H1 (cell line): ENCODE results near the gene STX16. TPM values are rescaled to one million over a fixed set of nuclear protein-coding genes. Genes with fewer than 3 reads are reported as not detected.
A peak's percentile ranks its signal among the peaks of the same experiment; 100 is the strongest.

Experiments
- CTCF ChIA-PET: fragments of 300-600 bp; sonication (Branson Sonifier 250); formaldehyde crosslinking; loops from one replicate; lab custom pipeline; 2021; ENCODE audit not compliant: partially characterized antibody; lab: Charles Lee
- POLR2A ChIA-PET: fragments of 300-600 bp; sonication (Branson Sonifier 250); formaldehyde crosslinking; loops from one replicate; lab custom pipeline; 2021; ENCODE audit warnings: inconsistent platforms; ENCODE audit not compliant: partially characterized antibody; lab: Charles Lee
- DNase-seq, 2 experiments: peaks; one replicate each; pipeline versions ENCODE4 v3.0.0 to v3.0.0-alpha.2; 2010 to 2022; ENCODE audit warnings: low spot score in 2 of 2, low read depth in 1 of 2, mixed read lengths in 1 of 2
- FAIRE-seq: peaks from 2 replicates; lab custom pipeline; 2011; peaks lifted over from hg19 to GRCh38; lab: Jason Lieb, UNC
- H2AFZ ChIP-seq: 2 replicates; pipeline ENCODE4 v1.8.1; 2012; ENCODE audit warnings: low read length, inconsistent platforms
- H2AK5ac ChIP-seq: 2 replicates; pipeline ENCODE4 v1.6.1; 2013; ENCODE audit warnings: low read depth, low read length
- H2BK120ac ChIP-seq: replicated peaks from 2 replicates; pipeline ENCODE3; 2013; ENCODE audit warnings: low read depth, low read length, inconsistent platforms
- H2BK12ac ChIP-seq: 2 replicates; pipeline ENCODE4 v1.6.1; 2013; ENCODE audit warnings: low read depth, low read length
- H2BK15ac ChIP-seq: 2 replicates; pipeline ENCODE4 v1.6.1; 2013; ENCODE audit warnings: low read length
- H2BK20ac ChIP-seq: 2 replicates; pipeline ENCODE4 v1.6.1; 2013; ENCODE audit warnings: low read length
- H2BK5ac ChIP-seq: 2 replicates; pipeline ENCODE4 v1.6.1; 2013; ENCODE audit warnings: low read depth, low read length
- H3K14ac ChIP-seq: 2 replicates; pipeline ENCODE4 v1.6.1; 2013; ENCODE audit warnings: inconsistent platforms; ENCODE audit not compliant: insufficient read length
- H3K18ac ChIP-seq: 2 replicates; pipeline ENCODE4 v1.6.1; 2013; ENCODE audit warnings: low read length; ENCODE audit errors: extremely low read depth
- H3K23ac ChIP-seq: 2 replicates; pipeline ENCODE4 v1.6.1; 2013; ENCODE audit warnings: inconsistent platforms; ENCODE audit not compliant: insufficient read length
- H3K23me2 ChIP-seq: 2 replicates; pipeline ENCODE4 v1.6.1; 2013; ENCODE audit warnings: low read depth, low read length
- H3K27ac ChIP-seq: 2 replicates; pipeline ENCODE4 v1.6.1; 2011; ENCODE audit warnings: low read depth, low read length, inconsistent platforms
- H3K27me3 ChIP-seq, 4 experiments: replicated peaks in 1 of 4; 1 replicate in 1 of 4; 2 replicates in 3 of 4; pipeline versions ENCODE4 v1.6.1 to v1.8.1; 2011 to 2013; ENCODE audit warnings: low read length in 3 of 4, mild to moderate bottlenecking in 3 of 4, inconsistent platforms in 2 of 4, mixed read lengths in 2 of 4, moderate library complexity in 1 of 4; ENCODE audit not compliant: control insufficient read depth in 3 of 4, insufficient read depth in 3 of 4; ENCODE audit errors: extremely low read depth in 1 of 4
- H3K36me3 ChIP-seq, 4 experiments: 2 replicates each; pipeline versions ENCODE4 v1.6.1 to v1.8.1; 2011 to 2013; ENCODE audit warnings: mild to moderate bottlenecking in 4 of 4, low read length in 3 of 4, moderate library complexity in 2 of 4, control low read depth in 1 of 4, inconsistent platforms in 1 of 4; ENCODE audit not compliant: insufficient read depth in 4 of 4, control insufficient read depth in 2 of 4
- H3K4ac ChIP-seq: replicated peaks from 2 replicates; pipeline ENCODE3; 2013; ENCODE audit warnings: low read length, low read depth, mixed read lengths, inconsistent platforms; ENCODE audit not compliant: insufficient read length
- H3K4me1 ChIP-seq, 4 experiments: replicated peaks in 1 of 4; 1 replicate in 1 of 4; 2 replicates in 3 of 4; pipeline versions ENCODE4 v1.6.1 to v1.8.1; 2011 to 2013; ENCODE audit warnings: low read length in 3 of 4, inconsistent platforms in 2 of 4, mixed read lengths in 1 of 4; ENCODE audit not compliant: insufficient read depth in 4 of 4, control insufficient read depth in 3 of 4
- H3K4me2 ChIP-seq, 2 experiments: 2 replicates each; pipeline versions ENCODE4 v1.6.1 to v1.8.1; 2011 to 2013; ENCODE audit warnings: low read depth in 2 of 2, low read length in 2 of 2, control low read depth in 1 of 2, inconsistent platforms in 1 of 2, mild to moderate bottlenecking in 1 of 2; ENCODE audit not compliant: insufficient read depth in 1 of 2
- H3K4me3 ChIP-seq, 4 experiments: fragments of 200-600, 300-600 bp in 1 of 4; sonication (generic), shearing (Covaris generic), sonication (Bioruptor Twin) in 1 of 4; 2 replicates each; pipeline versions ENCODE4 v1.5.1 to v1.8.1; 2011 to 2016; ENCODE audit warnings: low read length in 4 of 4, low read depth in 3 of 4, control low read depth in 2 of 4, inconsistent platforms in 2 of 4, mild to moderate bottlenecking in 2 of 4, mixed read lengths in 1 of 4, moderate library complexity in 1 of 4; ENCODE audit not compliant: insufficient read depth in 2 of 4; ENCODE audit errors: extremely low read depth in 1 of 4
- H3K56ac ChIP-seq: replicated peaks from 2 replicates; pipeline ENCODE3; 2013; ENCODE audit warnings: low read depth, mild to moderate bottlenecking, mixed read lengths, low read length, inconsistent platforms; ENCODE audit not compliant: insufficient read length
- H3K79me1 ChIP-seq: 2 replicates; pipeline ENCODE4 v1.6.1; 2013; ENCODE audit warnings: low read depth, low read length, control low read depth
- H3K79me2 ChIP-seq, 2 experiments: 2 replicates each; pipeline versions ENCODE4 v1.6.1 to v1.8.1; 2012 to 2013; ENCODE audit warnings: low read length in 2 of 2, mild to moderate bottlenecking in 2 of 2, inconsistent platforms in 1 of 2; ENCODE audit not compliant: insufficient read depth in 2 of 2, control insufficient read depth in 1 of 2
- H3K9ac ChIP-seq, 4 experiments: replicated peaks in 1 of 4; 1 replicate in 1 of 4; 2 replicates in 3 of 4; pipeline versions ENCODE4 v1.6.1 to v1.8.1; 2011 to 2013; ENCODE audit warnings: low read depth in 3 of 4, low read length in 3 of 4, control low read depth in 2 of 4, mild to moderate bottlenecking in 2 of 4, moderate library complexity in 2 of 4, inconsistent platforms in 1 of 4; ENCODE audit errors: extremely low read depth in 1 of 4
- H3K9me3 ChIP-seq, 2 experiments: 2 replicates each; pipeline versions ENCODE4 v1.6.1 to v1.8.1; 2012 to 2013; ENCODE audit warnings: mild to moderate bottlenecking in 2 of 2, moderate library complexity in 2 of 2, control low read depth in 1 of 2, inconsistent platforms in 1 of 2, low read depth in 1 of 2, low read length in 1 of 2, mixed read lengths in 1 of 2; ENCODE audit not compliant: insufficient read depth in 2 of 2
- H4K20me1 ChIP-seq, 2 experiments: replicated peaks in 1 of 2; 2 replicates each; pipeline versions ENCODE3 to v1.8.1; 2011 to 2013; ENCODE audit warnings: inconsistent platforms in 2 of 2, low read length in 2 of 2, mild to moderate bottlenecking in 1 of 2; ENCODE audit not compliant: insufficient read depth in 2 of 2, control insufficient read depth in 1 of 2
- H4K5ac ChIP-seq: 2 replicates; pipeline ENCODE4 v1.6.1; 2013; ENCODE audit warnings: low read length, low read depth, mixed read lengths, inconsistent platforms; ENCODE audit not compliant: insufficient read length
- H4K8ac ChIP-seq: 2 replicates; pipeline ENCODE4 v1.8.0; 2013; ENCODE audit warnings: mild to moderate bottlenecking, moderate library complexity, low read length, inconsistent platforms; ENCODE audit not compliant: insufficient read depth; ENCODE audit errors: extremely low read depth
- H4K91ac ChIP-seq: replicated peaks from 2 replicates; pipeline ENCODE3; 2013; ENCODE audit warnings: low read length, mixed read lengths, inconsistent platforms; ENCODE audit not compliant: insufficient read length
- ATF2 ChIP-seq: IDR thresholded peaks from 2 replicates; pipeline ENCODE4 v1.6.1; 2012; ENCODE audit warnings: low read length, inconsistent platforms
- CBX5 ChIP-seq: fragments of 300-800, 300-1000 bp; sonication (generic); IDR thresholded peaks from 2 replicates; pipeline ENCODE4 v1.7.1; 2016; ENCODE audit warnings: antibody characterized with exemption, low read length, low read depth
- CHD2 ChIP-seq: IDR thresholded peaks from 2 replicates; pipeline ENCODE4 v1.6.1; 2012; ENCODE audit warnings: low read length, improper control_type of control experiment
- GABPA ChIP-seq: IDR thresholded peaks from 2 replicates; pipeline ENCODE4 v1.6.1; 2011; ENCODE audit warnings: mild to moderate bottlenecking, low read length, moderate library complexity, borderline replicate concordance; ENCODE audit not compliant: insufficient read depth
- JUND ChIP-seq: IDR thresholded peaks from 2 replicates; pipeline ENCODE4 v1.6.1; 2011; ENCODE audit warnings: mild to moderate bottlenecking, improper control_type of control experiment, low read length
- PHF8 ChIP-seq: fragments of 200-600 bp; sonication (generic); conservative IDR thresholded peaks from 2 replicates; pipeline ENCODE4 v1.7.1; 2012; ENCODE audit warnings: low read depth, mild to moderate bottlenecking, inconsistent platforms, low read length, moderate library complexity
- RBBP5 ChIP-seq: IDR thresholded peaks from 2 replicates; pipeline ENCODE4 v1.7.1; 2012; ENCODE audit warnings: low read depth, mild to moderate bottlenecking, inconsistent platforms, low read length, moderate library complexity, borderline replicate concordance
- RXRA ChIP-seq: IDR thresholded peaks from 2 replicates; pipeline ENCODE4 v1.6.1; 2011; ENCODE audit warnings: low read depth, mild to moderate bottlenecking, low read length, moderate library complexity; ENCODE audit not compliant: insufficient read depth
- SRF ChIP-seq: IDR thresholded peaks from 2 replicates; pipeline ENCODE4 v1.6.1; 2011; ENCODE audit warnings: mild to moderate bottlenecking, low read depth, low read length, moderate library complexity
- TCF12 ChIP-seq: IDR thresholded peaks from 2 replicates; pipeline ENCODE4 v1.6.1; 2011; ENCODE audit warnings: low read depth, mild to moderate bottlenecking, low read length
- USF2 ChIP-seq: IDR thresholded peaks from 2 replicates; pipeline ENCODE4 v1.6.1; 2011; ENCODE audit warnings: low read length, improper control_type of control experiment
- YY1 ChIP-seq: IDR thresholded peaks from 2 replicates; pipeline ENCODE4 v1.6.1; 2011; ENCODE audit warnings: low read depth, mild to moderate bottlenecking, low read length
- WGBS, 2 experiments: shearing (Covaris generic) in 1 of 2; methylation state at CpG; one replicate each; pipeline versions ENCODE4 v1.1.6 to v1.1.7; 2013 to 2015; ENCODE audit warnings: low lambda C conversion rate in 2 of 2, mixed read lengths in 2 of 2, inconsistent platforms in 1 of 2, low coverage in 1 of 2, missing lambda C conversion rate in 1 of 2; ENCODE audit not compliant: insufficient replicate concordance in 2 of 2, insufficient coverage in 1 of 2, insufficient read length in 1 of 2; ENCODE audit errors: extremely low coverage in 1 of 2, missing lambda C conversion rate in 1 of 2; 5-methylcytosine and 5-hydroxymethylcytosine counted together
- polyA plus RNA-seq, 7 experiments: library from polyadenylated mRNA; depleted of rRNA in 3 of 7; stranded (reverse) in 5 of 7; unstranded in 2 of 7; fragments of >200 nt in 5 of 7; fragments of 200-250 nt in 2 of 7; gene quantifications; 1 replicate in 5 of 7; 2 replicates in 1 of 7; 4 replicates in 1 of 7; pipeline versions ENCODE4 v1.2.1 to v1.2.3, GENCODE V29; 2011 to 2013; ENCODE audit warnings: missing spikeins in 2 of 7, mixed read lengths in 2 of 7
- total RNA-seq: library from RNA; stranded (reverse); fragmentation: NEBNext Ultra II Directional; extraction: Animal tissue kit (Norgen Biotek cat#: 25700); gene quantifications from 2 replicates; pipeline ENCODE4 v1.2.1, GENCODE V29; 2021

Gene STX16
- total and polyA plus RNA-seq, 2 of the 8 experiments (the other 6 are each of a cell fraction or from before 2014, with no cell fraction given), result 45.2 to 61.6 TPM

DNA sequence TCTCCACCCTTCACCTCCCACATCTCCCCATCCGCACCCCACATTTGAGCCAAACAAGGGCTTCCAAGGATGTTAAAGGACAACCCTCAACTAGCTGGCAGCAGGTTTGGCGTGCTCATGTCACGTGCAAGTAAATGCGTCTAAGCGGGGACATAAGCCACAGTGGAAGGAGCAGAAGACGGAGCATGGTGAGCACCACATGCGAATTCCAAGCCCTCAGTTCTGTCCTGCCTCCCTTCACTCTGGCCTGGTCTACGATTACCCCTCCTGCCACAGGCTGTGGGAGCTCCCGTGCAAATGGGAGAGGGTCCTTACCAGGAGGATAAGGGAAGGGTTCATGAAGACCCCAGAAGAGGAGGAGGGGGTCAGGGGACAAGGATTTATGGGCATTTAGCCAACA, 44.9 kb upstream of the STX16 start:
- Histone ChIP-seq H3K36me3 (no peaks in the 10 kb centered on the region), H4K8ac (no peak overlapping the region), H3K56ac (no peak overlapping the region), H3K9me3 (no peaks in the 10 kb centered on the region; a peak in 1 of 4 replicates), H2AFZ (no peak overlapping the region), H2BK5ac (no peak overlapping the region), H3K4ac (peak overlapping the region; percentile 19), H2BK120ac (no peak overlapping the region), H4K5ac (no peak overlapping the region), H3K9ac (no peak overlapping the region), H2BK15ac (no peak overlapping the region), H2BK20ac (no peak overlapping the region), H3K4me1 (no peaks in the 10 kb centered on the region; a peak in 1 of 7 replicates), H2AK5ac (no peak overlapping the region), H3K23ac (no peak overlapping the region), H3K4me3 (no peak overlapping the region), H3K4me2 (no peak overlapping the region), H3K79me2 (no peaks in the 10 kb centered on the region), H3K14ac (no peak overlapping the region), H3K18ac (no peak overlapping the region), H4K20me1 (no peaks in the 10 kb centered on the region), H3K79me1 (no peaks in the 10 kb centered on the region), H3K27ac (no peak overlapping the region), H3K23me2 (no peaks in the 10 kb centered on the region), H3K27me3 (no peaks in the 10 kb centered on the region; a peak in 2 of 7 replicates), H2BK12ac (no peak overlapping the region), H4K91ac (peak overlapping the region; percentile 49)
- CTCF ChIA-PET, result interaction anchor here (1.4 kb wide), 1 partner anchor 14 kb away, joined by 3 read pairs; no protein-coding TSS in a partner anchor
- DNase-seq, result no peak
- POLR2A ChIA-PET, result no interaction called here
- no peak for FAIRE-seq
- 90% methylated on average over 9 of the region's 9 CpGs; no CpG with 5 or more reads in 1 of the 2 experiments for WGBS, 2 experiments
- TF ChIP-seq CBX5 (no peak), SRF (no peak), CHD2 (no peak), JUND (no peak), USF2 (no peak), GABPA (no peak), TCF12 (no peak), RXRA (no peak), PHF8 (no peak), ATF2 (no peak), YY1 (no peak), RBBP5 (no peak)
